ENCODE results near the gene PARN. TPM values are rescaled to one million over a fixed set of nuclear protein-coding genes. Genes with fewer than 3 reads are reported as not detected.

PARN gene
- total and polyA plus RNA-seq, 2 donors (not counting 1 experiment from before 2014, with no cell fraction given) = 26.7 to 32.9 TPM

GRCh38 chr16:14524979-14525378, 105.1 kb downstream of the PARN start:
- H3K9me3 ChIP-seq (ENCODE audit: control insufficient read depth, insufficient read depth, low read depth, low read length) = no peaks in the 10 kb centered on the region
- H3K79me2 ChIP-seq (ENCODE audit: control insufficient read depth, insufficient read depth, low read length) = no peaks in the 10 kb centered on the region
- no peaks in the 10 kb centered on the region for H4K20me1 ChIP-seq (ENCODE audit: control insufficient read depth, extremely low read depth, insufficient read depth, low read length)
- H3K4me1 ChIP-seq (ENCODE audit: control insufficient read depth, extremely low read depth, insufficient read depth, low read length) = peaks cover 6% of the 10 kb centered on the region
- no peaks in the 10 kb centered on the region for H3K36me3 ChIP-seq (ENCODE audit: control insufficient read depth, insufficient read depth, low read length)
- no peak overlapping the region for H3K9ac ChIP-seq (ENCODE audit: insufficient read depth, low read length)
- TF ChIP-seq EZH2 (IDR thresholded peaks at IDR 0.05; ENCODE audit: low read length, missing control alignments) (no peak), CTCF (conservative IDR thresholded peaks at IDR 0.05 in 1 of 2, IDR thresholded peaks at IDR 0.05 in 1 of 2; ENCODE audit: low read depth in 1 of 2, low read length in 2 of 2) (no peak)
- no peak for DNase-seq (ENCODE audit: low read depth in 2 of 2)
- no peak overlapping the region for H2AFZ ChIP-seq (ENCODE audit: low read length)
- H3K4me3 ChIP-seq (replicated peaks in 1 of 4; ENCODE audit: control extremely low read depth in 1 of 4, insufficient read depth in 1 of 4, low read depth in 3 of 4, low read length in 4 of 4) = no peak overlapping the region
- H3K27me3 ChIP-seq (ENCODE audit: control insufficient read depth, insufficient read depth, low read length) = no peaks in the 10 kb centered on the region
- H3K4me2 ChIP-seq (ENCODE audit: extremely low read depth, insufficient read depth, low read length) = no peak overlapping the region
- no peak overlapping the region for H3K27ac ChIP-seq (ENCODE audit: insufficient read depth, low read length)

GRCh38 chr16:14523632-14524031, 106.4 kb downstream of the PARN start:
- no peaks in the 10 kb centered on the region for H3K9me3 ChIP-seq (ENCODE audit: control insufficient read depth, insufficient read depth, low read depth, low read length)
- DNase-seq (ENCODE audit: low read depth in 2 of 2) = no peak
- no peaks in the 10 kb centered on the region for H3K36me3 ChIP-seq (ENCODE audit: control insufficient read depth, insufficient read depth, low read length)
- H3K27me3 ChIP-seq (ENCODE audit: control insufficient read depth, insufficient read depth, low read length) = no peaks in the 10 kb centered on the region
- no peak overlapping the region for H3K4me3 ChIP-seq (replicated peaks in 1 of 4; ENCODE audit: control extremely low read depth in 1 of 4, insufficient read depth in 1 of 4, low read depth in 3 of 4, low read length in 4 of 4)
- no peaks in the 10 kb centered on the region for H3K79me2 ChIP-seq (ENCODE audit: control insufficient read depth, insufficient read depth, low read length)
- H3K4me2 ChIP-seq (ENCODE audit: extremely low read depth, insufficient read depth, low read length) = no peak overlapping the region
- H3K9ac ChIP-seq (ENCODE audit: insufficient read depth, low read length) = no peak overlapping the region
- no peak overlapping the region for H2AFZ ChIP-seq (ENCODE audit: low read length)
- peaks cover 4% of the 10 kb centered on the region for H3K4me1 ChIP-seq (ENCODE audit: control insufficient read depth, extremely low read depth, insufficient read depth, low read length)
- no peak for TF ChIP-seq CTCF (conservative IDR thresholded peaks at IDR 0.05 in 1 of 2, IDR thresholded peaks at IDR 0.05 in 1 of 2; ENCODE audit: low read depth in 1 of 2, low read length in 2 of 2)
- no peak for TF ChIP-seq EZH2 (IDR thresholded peaks at IDR 0.05; ENCODE audit: low read length, missing control alignments)
- H3K27ac ChIP-seq (ENCODE audit: insufficient read depth, low read length) = no peak overlapping the region
- H4K20me1 ChIP-seq (ENCODE audit: control insufficient read depth, extremely low read depth, insufficient read depth, low read length) = no peaks in the 10 kb centered on the region

GRCh38 chr16:14522671-14523070, 107.4 kb downstream of the PARN start:
- H3K4me2 ChIP-seq (ENCODE audit: extremely low read depth, insufficient read depth, low read length) = no peak overlapping the region
- H3K79me2 ChIP-seq (ENCODE audit: control insufficient read depth, insufficient read depth, low read length) = no peaks in the 10 kb centered on the region
- no peak overlapping the region for H3K9ac ChIP-seq (ENCODE audit: insufficient read depth, low read length)
- peaks cover 3% of the 10 kb centered on the region for H3K4me1 ChIP-seq (ENCODE audit: control insufficient read depth, extremely low read depth, insufficient read depth, low read length)
- no peak for DNase-seq (ENCODE audit: low read depth in 2 of 2)
- H3K4me3 ChIP-seq (replicated peaks in 1 of 4; ENCODE audit: control extremely low read depth in 1 of 4, insufficient read depth in 1 of 4, low read depth in 3 of 4, low read length in 4 of 4) = no peak overlapping the region
- H2AFZ ChIP-seq (ENCODE audit: low read length) = no peak overlapping the region
- no peak overlapping the region for H3K27ac ChIP-seq (ENCODE audit: insufficient read depth, low read length)
- no peaks in the 10 kb centered on the region for H3K9me3 ChIP-seq (ENCODE audit: control insufficient read depth, insufficient read depth, low read depth, low read length)
- no peaks in the 10 kb centered on the region for H4K20me1 ChIP-seq (ENCODE audit: control insufficient read depth, extremely low read depth, insufficient read depth, low read length)
- no peaks in the 10 kb centered on the region for H3K36me3 ChIP-seq (ENCODE audit: control insufficient read depth, insufficient read depth, low read length)
- H3K27me3 ChIP-seq (ENCODE audit: control insufficient read depth, insufficient read depth, low read length) = no peaks in the 10 kb centered on the region
- TF ChIP-seq CTCF (conservative IDR thresholded peaks at IDR 0.05 in 1 of 2, IDR thresholded peaks at IDR 0.05 in 1 of 2; ENCODE audit: low read depth in 1 of 2, low read length in 2 of 2) = no peak
